Vagina (tissue), 2 donors: ENCODE measurements around the gene CCKAR.

Experiments
- POLR2A ChIP-seq, 2 donors: fragments of 450-650 bp; IDR thresholded peaks; one replicate each; pipeline ENCODE4 v1.6.1; 2017; ENCODE audit warnings: antibody characterized with exemption in 2 of 2, mild to moderate bottlenecking in 2 of 2, moderate library complexity in 2 of 2
- POLR2AphosphoS5 ChIP-seq, 2 donors: sonication (generic); formaldehyde crosslinking; IDR thresholded peaks; one replicate each; pipeline ENCODE4 v1.9.0; 2017; ENCODE audit warnings: antibody characterized with exemption in 2 of 2, mild to moderate bottlenecking in 2 of 2, low read depth in 1 of 2; ENCODE audit not compliant: insufficient read depth in 1 of 2
- TF ChIP-seq, protein P1 (sequence below), 3 experiments: fragments of 450-650 bp in 2 of 3; fragments of 200-600 bp in 1 of 3; sonication (generic) in 1 of 3; IDR thresholded peaks; one replicate each; pipeline ENCODE4 v1.5.1; 2017 to 2019; ENCODE audit warnings: antibody characterized with exemption in 3 of 3, mild to moderate bottlenecking in 2 of 3, moderate library complexity in 2 of 3

DNA sequence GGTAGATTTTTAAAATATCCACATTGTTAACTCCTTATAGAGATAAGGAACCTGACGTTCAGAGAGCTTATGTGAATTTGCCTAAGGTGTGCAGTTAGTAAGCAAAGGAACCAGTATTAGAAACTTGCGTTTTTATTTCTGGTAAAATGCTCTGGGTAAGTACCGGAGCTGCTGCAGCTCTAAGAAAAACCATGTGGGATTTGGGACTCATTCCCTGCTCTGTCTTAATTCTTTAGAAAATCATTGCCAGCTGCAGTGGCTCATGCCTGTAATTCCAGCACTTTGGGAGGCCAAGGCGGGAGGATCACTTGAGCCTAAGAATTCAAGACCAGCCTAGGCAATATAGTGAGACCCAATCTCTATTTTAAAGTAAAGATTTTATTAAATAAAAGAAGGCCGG is 5.8 kb downstream of the CCKAR start:
- TF ChIP-seq POLR2A (IDR thresholded peaks at IDR 0.05): no peak
- TF ChIP-seq, protein P1, sequence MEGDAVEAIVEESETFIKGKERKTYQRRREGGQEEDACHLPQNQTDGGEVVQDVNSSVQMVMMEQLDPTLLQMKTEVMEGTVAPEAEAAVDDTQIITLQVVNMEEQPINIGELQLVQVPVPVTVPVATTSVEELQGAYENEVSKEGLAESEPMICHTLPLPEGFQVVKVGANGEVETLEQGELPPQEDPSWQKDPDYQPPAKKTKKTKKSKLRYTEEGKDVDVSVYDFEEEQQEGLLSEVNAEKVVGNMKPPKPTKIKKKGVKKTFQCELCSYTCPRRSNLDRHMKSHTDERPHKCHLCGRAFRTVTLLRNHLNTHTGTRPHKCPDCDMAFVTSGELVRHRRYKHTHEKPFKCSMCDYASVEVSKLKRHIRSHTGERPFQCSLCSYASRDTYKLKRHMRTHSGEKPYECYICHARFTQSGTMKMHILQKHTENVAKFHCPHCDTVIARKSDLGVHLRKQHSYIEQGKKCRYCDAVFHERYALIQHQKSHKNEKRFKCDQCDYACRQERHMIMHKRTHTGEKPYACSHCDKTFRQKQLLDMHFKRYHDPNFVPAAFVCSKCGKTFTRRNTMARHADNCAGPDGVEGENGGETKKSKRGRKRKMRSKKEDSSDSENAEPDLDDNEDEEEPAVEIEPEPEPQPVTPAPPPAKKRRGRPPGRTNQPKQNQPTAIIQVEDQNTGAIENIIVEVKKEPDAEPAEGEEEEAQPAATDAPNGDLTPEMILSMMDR (IDR thresholded peaks at IDR 0.05): no peak
- TF ChIP-seq POLR2AphosphoS5 (IDR thresholded peaks at IDR 0.05; ENCODE audit: insufficient read depth in 1 of 2, low read depth in 1 of 2): no peak
